Tongue (tissue), 2 donors: ENCODE results near the gene PARD3. TPM values are rescaled to one million over a fixed set of nuclear protein-coding genes. Genes with fewer than 3 reads are reported as not detected.
A peak's percentile ranks its signal among the peaks of the same experiment; 100 is the strongest.

Experiments
- DNase-seq: peaks from one replicate; pipeline ENCODE4 v3.0.0-alpha.2; 2015
- total RNA-seq: library from RNA; depleted of rRNA; stranded (reverse); fragments of >200 nt; gene quantifications from one replicate; pipeline ENCODE4 v1.2.3, GENCODE V29; 2014

Gene PARD3
- total RNA-seq, 1 donor from 2014 or later = 129 TPM

- DNase-seq = no peak
Observed at GRCh38 chr10:34687434-34688210, 127.5 kb downstream of the PARD3 start.

- no peak for DNase-seq
Observed at GRCh38 chr10:34682580-34682979, 132.5 kb downstream of the PARD3 start.

DNA sequence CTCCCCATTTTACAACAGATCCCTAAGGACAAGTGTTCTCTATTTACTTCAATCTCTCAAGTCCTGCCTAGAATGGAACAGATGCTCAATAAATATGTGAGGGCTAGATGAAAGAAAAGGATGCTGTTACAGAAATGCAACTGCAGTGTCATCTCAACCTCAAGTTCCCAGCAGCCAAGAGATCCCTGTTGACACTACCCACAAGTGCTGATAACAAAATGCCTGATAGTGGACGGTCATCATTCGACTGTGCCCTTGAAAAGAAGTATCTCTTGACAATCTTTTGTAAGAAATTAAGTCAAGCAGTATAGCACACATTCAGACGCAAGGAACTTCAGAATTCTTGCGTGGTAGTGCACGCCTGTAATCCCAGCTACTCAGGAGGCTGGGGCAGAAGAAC lies 133.2 kb downstream of the PARD3 start:
- no peak for DNase-seq

DNA sequence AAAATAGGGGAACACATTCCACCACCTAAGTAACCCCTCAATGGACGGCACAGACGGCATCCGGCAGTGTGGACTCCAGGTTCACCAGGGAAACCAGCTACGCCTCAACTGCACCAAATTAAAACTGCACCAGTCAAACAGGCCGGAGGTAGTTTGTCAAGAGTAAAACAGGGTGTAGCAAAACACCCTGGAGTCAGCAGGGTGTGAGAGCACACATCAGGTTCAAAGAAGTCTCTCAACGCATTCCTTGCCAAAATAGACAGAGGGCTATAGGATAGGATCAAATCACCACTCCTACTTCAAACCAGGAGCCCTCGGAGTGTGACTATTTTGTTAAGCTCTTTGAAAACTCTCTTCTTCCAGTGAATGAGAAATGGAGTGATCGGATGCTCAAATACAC lies 135.9 kb downstream of the PARD3 start:
- no peak for DNase-seq

GRCh38 chr10:34677591-34677990 lies 137.5 kb downstream of the PARD3 start:
- DNase-seq = no peak

DNA sequence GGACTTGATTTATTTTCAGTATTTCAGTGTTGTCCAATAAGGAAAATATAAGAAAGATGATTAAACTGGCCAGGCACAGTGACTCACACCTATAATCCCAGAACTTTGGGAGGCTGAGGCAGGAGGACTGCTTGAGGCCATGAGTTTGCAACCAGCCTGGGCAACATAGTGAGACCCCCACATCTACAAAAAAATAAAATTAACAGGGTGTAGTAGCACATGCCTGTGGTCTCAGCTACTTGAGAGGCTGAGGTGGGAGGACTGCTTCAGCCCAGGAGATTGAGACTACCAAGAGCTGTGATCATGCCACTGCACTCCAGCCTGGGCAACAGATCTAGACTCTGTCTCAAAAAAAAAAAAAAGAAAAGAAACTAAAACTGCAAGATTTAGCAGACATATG lies 138.0 kb downstream of the PARD3 start:
- DNase-seq = no peak

- no peak for DNase-seq
Observed at GRCh38 chr10:34674176-34674575, 140.9 kb downstream of the PARD3 start.

GRCh38 chr10:34670081-34670480 lies 145.0 kb downstream of the PARD3 start:
- DNase-seq = no peak

DNA sequence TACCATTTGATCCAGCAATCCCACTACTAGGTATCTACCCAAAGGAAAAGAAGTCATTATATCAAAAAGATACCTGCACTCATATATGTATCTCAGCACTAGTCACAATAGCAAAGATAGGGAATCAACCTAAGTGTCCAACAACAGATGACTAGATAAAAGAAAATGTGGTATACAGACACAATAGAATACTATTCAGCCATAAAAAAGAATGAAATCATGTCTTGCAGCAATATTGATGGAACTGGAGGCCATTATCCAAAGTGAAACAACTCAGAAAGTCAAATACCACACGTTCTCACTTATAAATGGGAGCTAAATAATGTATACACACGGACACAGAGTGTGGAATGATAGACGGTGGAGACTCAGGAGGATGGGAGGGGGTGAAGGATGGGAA lies 146.0 kb downstream of the PARD3 start:
- DNase-seq = no peak

GRCh38 chr10:34667177-34667576 lies 147.9 kb downstream of the PARD3 start:
- no peak for DNase-seq

DNA sequence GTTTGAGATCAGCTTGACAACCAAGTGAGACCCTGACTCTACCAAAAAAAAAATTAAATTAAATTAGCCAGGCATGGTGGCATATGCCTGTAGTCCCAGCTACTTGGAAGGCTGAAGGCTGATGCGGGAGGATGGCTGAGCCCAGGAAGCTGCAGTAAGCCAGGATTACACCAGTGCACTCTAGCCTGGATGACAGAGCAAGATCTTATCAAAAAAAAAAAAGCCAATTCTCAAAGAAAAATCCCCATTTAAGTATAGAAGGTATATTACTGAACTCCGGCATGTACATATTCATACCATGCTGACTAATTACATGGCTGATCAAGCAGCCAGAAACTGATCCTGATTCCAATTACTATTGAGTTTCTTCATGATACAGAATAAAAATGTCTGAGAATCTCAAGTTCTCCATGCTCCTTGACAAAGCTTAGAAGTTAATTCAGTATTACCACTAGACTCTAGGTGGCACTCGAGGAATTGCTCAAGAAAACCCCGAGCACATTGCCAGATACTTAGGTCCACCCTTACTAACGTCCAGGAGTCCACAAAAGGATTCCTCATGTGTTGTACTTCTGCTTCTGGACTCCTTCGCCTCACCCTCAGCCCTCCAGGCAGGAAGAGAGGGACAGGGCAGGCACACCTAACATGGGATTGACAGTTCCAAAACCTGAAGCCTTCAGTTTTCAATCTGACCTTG lies 148.9 kb downstream of the PARD3 start:
- peak; percentile 88 for DNase-seq

DNA sequence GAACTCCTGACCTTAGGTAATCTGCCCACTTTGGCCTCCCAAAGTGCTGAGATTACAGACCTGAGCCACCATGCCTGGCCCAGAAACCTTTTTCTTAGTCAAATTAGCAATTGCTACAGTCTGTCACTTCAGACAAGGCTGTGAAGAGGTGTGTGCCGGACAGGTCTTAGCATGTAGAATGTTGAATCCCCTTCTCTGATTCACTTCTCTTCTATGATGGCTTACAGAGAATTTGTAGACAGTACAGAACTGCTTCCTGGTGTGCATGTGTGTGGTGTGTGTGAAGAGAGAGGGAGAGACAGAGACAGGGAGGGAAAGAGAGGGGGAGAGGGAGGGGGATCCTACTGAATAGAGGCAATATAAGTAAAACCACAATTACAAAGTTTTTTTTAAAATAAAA lies 150.4 kb downstream of the PARD3 start:
- no peak for DNase-seq

DNA sequence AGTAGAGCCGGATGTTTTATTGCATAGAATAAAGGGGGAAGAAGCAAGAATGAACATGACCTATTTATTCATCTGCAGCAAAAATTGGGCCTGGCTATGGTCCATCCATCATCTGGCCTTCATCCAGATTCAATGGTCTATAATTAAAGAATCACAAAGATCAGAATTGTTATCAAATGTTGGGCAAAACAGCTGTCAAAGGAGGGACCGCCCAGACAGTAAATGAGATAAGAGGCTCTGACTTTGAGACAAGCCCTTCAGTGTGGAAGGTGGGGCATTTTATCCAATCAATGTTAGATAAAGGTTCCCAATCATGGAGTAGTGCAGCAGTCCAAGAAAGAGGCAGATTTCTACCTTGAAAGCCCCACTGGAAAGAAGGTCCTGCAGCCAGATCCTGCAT lies 153.5 kb downstream of the PARD3 start:
- DNase-seq = no peak

DNA sequence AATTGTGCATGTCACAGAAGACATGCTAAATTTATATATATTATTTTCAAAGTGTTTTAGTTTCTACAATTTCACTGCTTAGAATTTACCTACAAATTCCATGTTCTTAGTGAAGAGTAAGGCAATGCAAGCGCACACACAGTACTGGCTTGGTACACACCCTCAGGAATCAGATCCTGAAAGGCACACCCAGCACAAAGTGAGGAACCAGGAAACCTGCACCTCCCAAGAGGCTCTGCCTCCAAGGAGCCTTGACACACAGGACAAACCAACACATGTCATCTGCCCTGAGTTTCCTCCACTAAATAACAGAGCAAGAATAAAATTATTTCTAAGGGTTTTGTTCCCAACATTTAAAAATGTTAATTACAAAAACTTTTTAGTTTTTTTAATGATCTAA lies 156.2 kb downstream of the PARD3 start:
- no peak for DNase-seq

DNA sequence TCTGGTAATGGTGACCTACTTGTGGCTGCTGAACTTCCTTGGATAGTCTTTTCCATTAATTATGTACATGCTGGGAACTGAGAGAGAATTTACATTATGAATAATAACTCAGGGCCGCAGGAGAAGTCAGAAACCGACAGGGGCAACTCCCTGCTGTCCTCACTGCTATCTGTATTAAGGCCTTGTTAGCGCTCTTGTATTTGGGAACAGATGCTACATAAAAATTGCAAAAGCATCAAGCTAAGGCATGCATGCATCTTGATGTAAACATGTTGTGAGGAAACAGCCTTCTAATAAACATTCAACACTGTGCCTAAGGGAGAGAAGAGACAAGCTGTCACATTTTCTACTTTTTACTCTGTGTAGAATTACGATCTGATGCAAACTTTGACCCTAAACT lies 158.4 kb downstream of the PARD3 start:
- DNase-seq = no peak

DNA sequence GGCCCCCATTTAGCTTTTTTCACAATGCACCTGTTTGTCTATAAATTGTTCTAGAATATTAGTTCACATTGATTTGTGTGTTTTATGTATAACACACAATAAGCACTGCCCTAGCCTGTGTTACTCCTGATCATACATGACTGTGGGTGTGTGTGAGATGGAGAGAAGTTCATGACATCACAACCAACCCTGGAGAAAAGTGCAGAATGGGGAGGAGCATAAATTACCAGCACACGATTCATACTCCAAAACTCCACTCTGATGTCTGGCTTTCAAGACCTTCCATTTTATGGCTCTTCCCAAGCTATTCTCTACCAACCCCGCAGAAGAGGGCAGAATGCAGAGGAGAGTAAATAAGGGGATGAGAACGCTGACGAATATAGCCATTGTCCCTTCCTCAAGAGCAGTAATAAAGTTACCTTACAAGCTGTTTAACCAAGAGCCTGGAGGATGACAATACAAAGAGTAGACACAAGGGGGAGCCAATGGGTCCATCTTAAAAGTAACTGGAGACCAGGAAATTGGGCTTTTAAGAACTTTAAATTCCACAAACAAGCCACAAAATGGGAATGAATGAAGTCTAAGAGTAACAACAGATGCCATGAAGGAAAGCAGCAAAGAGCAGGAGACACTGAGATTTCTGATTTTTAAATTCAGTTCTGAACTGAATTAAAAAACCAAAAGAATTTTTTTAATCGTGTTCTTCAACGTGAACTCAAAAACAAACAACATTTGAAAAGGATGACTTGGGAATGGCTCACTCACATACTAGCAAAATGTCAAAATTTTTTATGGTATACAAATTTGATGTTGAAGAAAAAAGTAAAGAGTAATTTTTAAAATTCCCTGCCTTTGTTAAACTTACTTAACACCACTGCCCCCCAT lies 159.6 kb downstream of the PARD3 start:
- DNase-seq = peak; percentile 83

DNA sequence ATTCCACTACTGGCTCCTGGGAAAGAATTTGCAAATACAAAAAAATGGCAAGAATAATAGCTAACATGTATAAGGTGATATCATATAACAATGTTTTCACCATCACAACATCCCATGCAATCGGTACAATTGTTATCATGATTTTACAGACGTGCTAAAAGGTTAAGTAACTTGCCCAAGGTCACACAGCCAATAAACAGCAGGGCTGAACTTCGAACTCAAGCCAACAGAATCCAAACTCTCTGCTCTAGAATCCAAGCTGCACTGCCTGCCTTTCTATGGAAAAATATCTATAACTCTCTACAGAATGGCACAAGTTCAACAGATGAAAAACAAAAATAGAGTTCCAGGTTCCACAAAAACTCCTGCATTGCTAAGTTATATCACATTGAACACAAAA lies 160.9 kb downstream of the PARD3 start:
- no peak for DNase-seq

GRCh38 chr10:34653530-34653929 lies 161.6 kb downstream of the PARD3 start:
- no peak for DNase-seq

DNA sequence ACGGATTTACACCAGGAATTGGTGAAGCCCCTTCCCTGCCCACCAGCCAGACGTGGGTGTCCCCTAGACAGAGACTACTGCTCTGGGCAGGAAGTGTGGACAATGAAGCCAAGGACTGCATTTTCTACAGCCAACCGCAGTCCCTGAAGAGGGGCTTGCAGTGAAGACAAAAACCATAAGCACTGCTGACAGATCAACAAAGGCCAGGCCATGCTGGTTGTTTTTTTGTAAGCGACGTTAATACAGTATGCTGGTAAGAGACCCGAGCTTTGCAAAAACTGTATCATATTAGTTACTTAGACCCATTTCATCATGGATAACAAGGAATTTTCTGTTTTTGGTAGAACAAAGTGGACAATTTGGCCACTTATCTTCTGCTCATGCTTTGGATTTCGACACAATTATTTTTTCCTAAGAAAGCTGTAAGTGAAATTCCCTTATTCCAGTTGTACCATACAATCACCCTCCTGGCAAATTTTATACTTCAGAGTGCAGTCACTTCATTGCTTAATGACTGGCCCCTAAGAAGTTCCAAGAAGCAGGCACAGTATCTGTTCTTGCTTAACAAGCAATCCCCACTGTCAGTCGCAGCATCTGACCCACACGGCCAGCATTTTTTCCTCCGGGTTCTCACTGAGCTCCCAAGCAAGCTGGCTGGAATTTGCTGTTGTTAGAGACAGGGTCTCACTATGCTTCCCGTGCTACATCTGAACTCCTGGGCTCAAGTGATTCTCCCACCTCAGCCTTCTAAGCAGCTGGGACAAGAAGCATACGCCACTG lies 163.5 kb downstream of the PARD3 start:
- DNase-seq = no peak

DNA sequence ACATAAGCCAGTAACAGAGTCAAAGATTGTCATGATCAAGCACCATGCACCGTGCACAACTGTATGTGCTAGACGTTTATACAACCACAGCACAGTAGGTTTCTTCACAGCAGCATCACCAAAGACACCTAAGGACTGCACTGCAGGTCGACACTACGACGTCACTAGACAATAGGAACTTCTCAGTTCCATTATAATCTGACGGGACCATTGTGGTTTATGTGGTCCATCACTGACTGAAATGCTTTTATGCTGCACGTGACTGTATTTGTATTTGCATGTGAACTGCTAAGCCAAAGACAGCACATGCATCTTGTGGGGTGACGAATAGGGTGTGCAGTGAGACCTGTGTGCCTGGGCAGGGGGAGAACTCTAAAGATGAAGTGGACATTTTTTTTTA lies 164.9 kb downstream of the PARD3 start:
- DNase-seq = no peak

- no peak for DNase-seq
Observed at GRCh38 chr10:34649385-34649784, 165.7 kb downstream of the PARD3 start.

- DNase-seq = no peak
Observed at GRCh38 chr10:34648919-34649318, 166.2 kb downstream of the PARD3 start.
